Vagina (tissue), 2 donors: ENCODE results near the gene TRIM71.

ENCODE experiments used
- POLR2A ChIP-seq, 2 donors: fragments of 450-650 bp; IDR thresholded peaks; one replicate each; pipeline ENCODE4 v1.6.1; 2017; ENCODE audit warnings: antibody characterized with exemption in 2 of 2, mild to moderate bottlenecking in 2 of 2, moderate library complexity in 2 of 2
- TF ChIP-seq, protein P1 (sequence below), 3 experiments: fragments of 450-650 bp in 2 of 3; fragments of 200-600 bp in 1 of 3; sonication (generic) in 1 of 3; IDR thresholded peaks; one replicate each; pipeline ENCODE4 v1.5.1; 2017 to 2019; ENCODE audit warnings: antibody characterized with exemption in 3 of 3, mild to moderate bottlenecking in 2 of 3, moderate library complexity in 2 of 3

DNA sequence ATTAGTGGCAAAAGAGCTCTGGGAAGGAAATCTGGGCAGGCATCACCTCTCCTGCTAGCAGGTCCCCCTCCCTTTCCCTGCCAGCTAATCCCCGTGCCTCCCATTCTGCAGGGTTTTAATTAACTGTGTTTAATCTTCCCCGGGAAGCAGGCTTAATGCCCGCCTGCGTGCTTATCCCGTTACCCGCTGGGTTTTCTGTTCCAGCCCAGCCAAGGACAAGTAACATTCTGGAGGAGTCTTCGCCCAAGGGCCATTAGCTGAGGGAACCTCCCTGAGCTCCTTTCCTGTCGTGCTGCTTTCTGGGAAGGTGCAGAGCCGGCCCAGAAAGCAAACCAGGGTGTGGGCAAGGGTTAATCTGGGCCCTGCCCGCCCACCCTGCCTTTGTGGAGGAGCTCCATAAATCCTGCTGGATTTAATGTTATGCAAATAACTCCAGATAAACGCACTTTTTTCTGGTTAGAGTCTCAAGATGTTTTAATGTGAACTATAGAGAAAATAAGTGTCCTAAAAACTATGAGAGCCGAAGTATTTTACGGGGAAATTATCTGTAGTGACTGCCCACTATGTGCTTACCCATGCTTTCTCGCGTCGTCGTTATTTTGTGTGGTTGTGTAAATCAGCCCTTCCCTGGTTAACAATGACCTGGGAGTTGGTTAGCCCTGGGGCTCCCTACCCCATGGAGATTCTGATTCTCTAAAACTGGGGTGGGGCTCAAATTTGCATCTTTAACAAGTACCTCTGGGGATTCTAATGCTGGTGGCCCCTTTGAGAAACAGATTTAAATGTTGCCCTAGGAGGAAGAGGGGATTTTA is 25.9 kb downstream of the TRIM71 start:
- TF ChIP-seq, protein P1, sequence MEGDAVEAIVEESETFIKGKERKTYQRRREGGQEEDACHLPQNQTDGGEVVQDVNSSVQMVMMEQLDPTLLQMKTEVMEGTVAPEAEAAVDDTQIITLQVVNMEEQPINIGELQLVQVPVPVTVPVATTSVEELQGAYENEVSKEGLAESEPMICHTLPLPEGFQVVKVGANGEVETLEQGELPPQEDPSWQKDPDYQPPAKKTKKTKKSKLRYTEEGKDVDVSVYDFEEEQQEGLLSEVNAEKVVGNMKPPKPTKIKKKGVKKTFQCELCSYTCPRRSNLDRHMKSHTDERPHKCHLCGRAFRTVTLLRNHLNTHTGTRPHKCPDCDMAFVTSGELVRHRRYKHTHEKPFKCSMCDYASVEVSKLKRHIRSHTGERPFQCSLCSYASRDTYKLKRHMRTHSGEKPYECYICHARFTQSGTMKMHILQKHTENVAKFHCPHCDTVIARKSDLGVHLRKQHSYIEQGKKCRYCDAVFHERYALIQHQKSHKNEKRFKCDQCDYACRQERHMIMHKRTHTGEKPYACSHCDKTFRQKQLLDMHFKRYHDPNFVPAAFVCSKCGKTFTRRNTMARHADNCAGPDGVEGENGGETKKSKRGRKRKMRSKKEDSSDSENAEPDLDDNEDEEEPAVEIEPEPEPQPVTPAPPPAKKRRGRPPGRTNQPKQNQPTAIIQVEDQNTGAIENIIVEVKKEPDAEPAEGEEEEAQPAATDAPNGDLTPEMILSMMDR (IDR thresholded peaks at IDR 0.05): no peak
- TF ChIP-seq POLR2A (IDR thresholded peaks at IDR 0.05): no peak
